Mucosa of descending colon (tissue), 3 donors: ENCODE data around the gene SSX2IP. TPM values are rescaled to one million over a fixed set of nuclear protein-coding genes. Genes with fewer than 3 reads are reported as not detected.
A peak's percentile ranks its signal among the peaks of the same experiment; 100 is the strongest.
"Not testable (repeated sequence)": the region's sequence is repeated elsewhere in the genome, so short reads cannot be mapped to it uniquely, and the experiment has no call there.

ENCODE experiments used
- ATAC-seq: fragments of 200-7000 bp; cut with Tn5 transposase; one replicate; pipeline ENCODE4 v1.9.1; 2020; ENCODE audit warnings: mild to moderate bottlenecking, moderate library complexity
- DNase-seq, 3 donors: peaks; one replicate each; pipeline ENCODE4 v3.0.0-alpha.2; 2020
- H3K36me3 ChIP-seq: fragments of 200-600 bp; one replicate; pipeline ENCODE4 v1.8.0; 2021; ENCODE audit warnings: low read depth, mild to moderate bottlenecking
- H3K4me1 ChIP-seq: fragments of 200-600 bp; one replicate; pipeline ENCODE4 v1.8.0; 2021; ENCODE audit warnings: low read depth, mild to moderate bottlenecking
- H3K4me3 ChIP-seq: fragments of 200-600 bp; one replicate; pipeline ENCODE4 v1.8.0; 2021; ENCODE audit warnings: mild to moderate bottlenecking
- H3K9me3 ChIP-seq: fragments of 200-600 bp; one replicate; pipeline ENCODE4 v1.8.0; 2021; ENCODE audit warnings: mild to moderate bottlenecking
- CTCF ChIP-seq: fragments of 200-600 bp; IDR thresholded peaks from one replicate; pipeline ENCODE4 v1.8.0; 2022; ENCODE audit warnings: antibody characterized with exemption, mild to moderate bottlenecking
- intact Hi-C, 2 donors: fragments of 100-400 bp; cut with DNase I in 1 of 2; cut with micrococcal nuclease in 1 of 2; formaldehyde crosslinking; loops; one replicate each; pipeline versions ENCODE4 v1.11.0 to v1.11.1; 2022; cut with DNase I, micrococcal nuclease
- total RNA-seq, 3 donors: library from RNA; stranded (reverse); fragmentation: NEBNext Ultra II Directional in 2 of 3; extraction: Animal tissue kit (Norgen Biotek cat#: 25700) in 2 of 3; gene quantifications; one replicate each; pipeline versions ENCODE4 v1.2.1 to v1.2.4, GENCODE V29; 2021 to 2023
- donor health status: DM: no; HTN: no; CAD: no; lungs with moderate emphysema.
- donor health status: DM: no; HTN: no; CAD: no.
- donor health status: DM: no; HTN: yes; CAD: no.

SSX2IP gene
- total RNA-seq, 3 donors from 2014 or later = 6.2 to 36.7 (median 14.4) TPM

- Histone ChIP-seq H3K9me3 (no peaks in the 10 kb centered on the region), H3K4me1 (no peaks in the 10 kb centered on the region), H3K4me3 (no peak overlapping the region), H3K36me3 (no peaks in the 10 kb centered on the region)
- no peak for TF ChIP-seq CTCF
- DNase-seq (no peak), ATAC-seq (no peak)
- intact Hi-C loops = no loop called here
These were observed 37.1 kb downstream of the SSX2IP start for GRCh38 chr1:84653130-84653677.

DNA sequence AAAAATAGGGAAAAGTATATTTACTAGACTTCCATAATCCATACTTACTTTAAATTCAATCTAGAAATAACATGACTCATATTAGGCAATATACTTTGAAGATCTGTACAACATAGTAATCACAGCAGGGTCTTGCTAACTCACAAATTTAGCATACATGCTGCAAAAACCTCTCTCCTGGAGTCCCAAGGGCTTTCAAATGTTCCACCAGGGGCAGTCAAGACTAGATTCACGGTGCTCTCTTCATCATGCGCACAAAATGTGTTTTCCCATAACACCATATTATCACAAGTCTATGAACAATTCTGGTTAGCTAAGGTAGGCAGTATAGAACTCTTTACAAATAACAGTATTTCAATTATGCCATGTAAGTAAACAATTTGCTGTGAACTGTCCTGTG lies 45.8 kb downstream of the SSX2IP start:
- no peak for DNase-seq
- no peak for ATAC-seq
- intact Hi-C loops = no loop called here
- Histone ChIP-seq H3K4me1 (no peaks in the 10 kb centered on the region), H3K9me3 (no peaks in the 10 kb centered on the region), H3K4me3 (no peak overlapping the region), H3K36me3 (no peaks in the 10 kb centered on the region)
- no peak for TF ChIP-seq CTCF

DNA sequence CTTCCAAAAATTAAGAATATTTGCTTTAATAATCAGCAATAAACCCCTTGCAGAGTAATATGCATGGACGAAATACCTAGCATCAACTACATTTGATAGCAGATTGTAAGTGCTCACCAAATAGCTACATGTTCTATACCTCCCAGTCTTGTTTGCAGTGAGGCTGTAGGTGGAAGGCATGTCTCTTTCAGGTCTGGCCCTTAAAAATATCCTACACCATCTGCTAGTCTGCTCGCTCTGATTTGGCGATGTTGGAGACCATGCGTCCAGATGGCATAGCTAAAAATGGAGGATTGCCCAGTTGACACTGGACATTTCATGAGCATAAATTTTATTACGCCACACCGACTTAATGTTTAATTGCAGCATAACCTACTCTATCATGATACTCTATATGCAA lies 47.1 kb downstream of the SSX2IP start:
- intact Hi-C loops = no loop called here
- Histone ChIP-seq H3K9me3 (no peaks in the 10 kb centered on the region), H3K4me1 (no peaks in the 10 kb centered on the region), H3K4me3 (no peak overlapping the region), H3K36me3 (no peaks in the 10 kb centered on the region)
- DNase-seq (no peak), ATAC-seq (no peak)
- TF ChIP-seq CTCF = no peak

DNA sequence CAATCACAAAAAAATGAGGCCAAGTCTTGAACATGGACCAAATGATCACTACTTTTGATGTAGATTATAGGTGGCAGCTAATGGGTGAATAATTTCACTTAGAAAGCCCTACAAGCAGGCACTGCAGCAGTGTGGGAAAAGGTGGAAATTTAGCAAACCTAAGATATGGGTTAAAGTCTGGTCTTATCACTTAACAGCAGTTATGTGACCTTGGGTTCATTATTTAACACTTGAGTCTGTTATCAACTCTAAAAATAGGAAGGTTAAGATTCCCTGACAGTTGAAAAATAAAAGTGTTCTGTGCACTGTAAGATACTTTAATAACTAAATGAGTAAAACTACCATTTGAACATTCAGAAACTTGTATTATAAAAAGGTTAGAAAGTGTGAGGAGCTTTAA lies 47.5 kb downstream of the SSX2IP start:
- Histone ChIP-seq H3K36me3 (no peaks in the 10 kb centered on the region), H3K4me1 (no peaks in the 10 kb centered on the region), H3K9me3 (no peaks in the 10 kb centered on the region), H3K4me3 (no peak overlapping the region)
- no peak for ATAC-seq
- intact Hi-C loops = no loop called here
- TF ChIP-seq CTCF = no peak
- no peak for DNase-seq

DNA sequence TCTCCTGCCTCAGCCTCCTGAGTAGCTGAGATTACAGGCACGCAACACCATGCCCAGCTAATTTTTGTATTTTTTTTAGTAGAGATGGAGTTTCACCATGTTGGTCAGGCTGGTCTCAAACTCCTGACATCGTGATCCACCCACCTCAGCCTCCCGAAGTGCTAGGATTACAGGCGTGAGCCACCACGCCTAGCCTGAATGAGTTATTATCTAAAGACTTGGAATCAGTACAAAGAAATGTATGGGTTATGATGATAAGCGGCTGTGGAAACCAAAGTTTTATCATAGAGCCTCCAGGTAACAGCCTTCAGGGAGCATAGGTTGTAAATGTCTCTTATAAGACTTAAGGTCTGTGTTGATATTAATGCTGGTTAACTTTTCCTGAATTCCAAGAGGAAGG lies 50.5 kb downstream of the SSX2IP start:
- ATAC-seq = peak; percentile 53
- H3K9me3 ChIP-seq, H3K4me3 ChIP-seq, H3K36me3 ChIP-seq, intact Hi-C loops, H3K4me1 ChIP-seq, DNase-seq: not testable (repeated sequence)

GRCh38 chr1:84635429-84635828 lies 54.8 kb downstream of the SSX2IP start:
- no peak for ATAC-seq
- H3K4me3 ChIP-seq = no peak overlapping the region

More at GRCh38 chr1:84635429-84635828, 54.8 kb downstream of the SSX2IP start:
- intact Hi-C loops = no loop called here
- TF ChIP-seq CTCF = no peak
- DNase-seq = no peak
- Histone ChIP-seq H3K36me3 (no peaks in the 10 kb centered on the region), H3K9me3 (no peaks in the 10 kb centered on the region), H3K4me1 (peaks cover 18% of the 10 kb centered on the region)
